Spleen (tissue), 7 donors: ENCODE results near the gene XIAP.

Experiments
- POLR2A ChIP-seq, 3 donors: fragments of 450-650 bp; IDR thresholded peaks; one replicate each; pipeline ENCODE4 v1.5.1; 2017; ENCODE audit warnings: antibody characterized with exemption in 3 of 3, mild to moderate bottlenecking in 1 of 3
- TF ChIP-seq, protein P1 (sequence below), 11 experiments: fragments of 200-600 bp in 7 of 11; fragments of 450-650 bp in 4 of 11; sonication (generic) in 4 of 11; IDR thresholded peaks in 8 of 11; conservative IDR thresholded peaks in 3 of 11; 1 replicate in 7 of 11; 2 replicates in 4 of 11; pipeline versions ENCODE4 v1.4.0 to v1.8.0; 2016 to 2021; ENCODE audit warnings: antibody characterized with exemption in 11 of 11, inconsistent platforms in 4 of 11, mild to moderate bottlenecking in 1 of 11
- donor health status: DM: no; HTN: no; CAD: no; lungs with moderate emphysema.
- donor health status: DM: no; HTN: no; CAD: no.
- donor health status: DM: no; HTN: no; CAD: no.

DNA sequence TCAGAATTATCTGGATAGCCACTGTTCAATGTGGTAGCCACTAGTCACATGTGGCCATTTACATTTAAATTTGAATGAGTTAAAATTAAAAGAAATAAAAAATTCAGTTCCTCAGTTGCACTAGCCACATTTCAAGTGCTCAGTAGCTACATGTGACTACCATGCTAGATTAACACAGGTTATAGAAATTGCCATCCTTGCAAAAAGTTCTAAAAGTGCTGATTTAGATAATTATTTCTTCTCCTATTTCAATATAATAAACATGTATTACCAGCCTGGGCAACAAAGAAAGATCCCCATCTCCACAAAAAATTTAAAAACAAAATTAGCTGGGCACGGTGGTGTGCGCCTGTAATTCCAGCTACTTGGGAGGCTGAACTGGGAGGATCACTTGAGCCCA lies 90.0 kb downstream of the XIAP start:
- TF ChIP-seq, protein P1, sequence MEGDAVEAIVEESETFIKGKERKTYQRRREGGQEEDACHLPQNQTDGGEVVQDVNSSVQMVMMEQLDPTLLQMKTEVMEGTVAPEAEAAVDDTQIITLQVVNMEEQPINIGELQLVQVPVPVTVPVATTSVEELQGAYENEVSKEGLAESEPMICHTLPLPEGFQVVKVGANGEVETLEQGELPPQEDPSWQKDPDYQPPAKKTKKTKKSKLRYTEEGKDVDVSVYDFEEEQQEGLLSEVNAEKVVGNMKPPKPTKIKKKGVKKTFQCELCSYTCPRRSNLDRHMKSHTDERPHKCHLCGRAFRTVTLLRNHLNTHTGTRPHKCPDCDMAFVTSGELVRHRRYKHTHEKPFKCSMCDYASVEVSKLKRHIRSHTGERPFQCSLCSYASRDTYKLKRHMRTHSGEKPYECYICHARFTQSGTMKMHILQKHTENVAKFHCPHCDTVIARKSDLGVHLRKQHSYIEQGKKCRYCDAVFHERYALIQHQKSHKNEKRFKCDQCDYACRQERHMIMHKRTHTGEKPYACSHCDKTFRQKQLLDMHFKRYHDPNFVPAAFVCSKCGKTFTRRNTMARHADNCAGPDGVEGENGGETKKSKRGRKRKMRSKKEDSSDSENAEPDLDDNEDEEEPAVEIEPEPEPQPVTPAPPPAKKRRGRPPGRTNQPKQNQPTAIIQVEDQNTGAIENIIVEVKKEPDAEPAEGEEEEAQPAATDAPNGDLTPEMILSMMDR (IDR thresholded peaks at IDR 0.05 in 8 of 11, conservative IDR thresholded peaks at IDR 0.05 in 3 of 11): no peak
- TF ChIP-seq POLR2A (IDR thresholded peaks at IDR 0.05): no peak
